Body of pancreas (tissue), 4 donors: ENCODE data around the gene TMPRSS11E.

Experiments
- CTCF ChIP-seq, 7 experiments: fragments of 450-650 bp in 4 of 7; fragments of 200-600 bp in 3 of 7; sonication (generic) in 3 of 7; IDR thresholded peaks; one replicate each; pipeline ENCODE4 v1.5.1; 2016 to 2019; ENCODE audit warnings: antibody characterized with exemption in 7 of 7
- POLR2A ChIP-seq, 3 donors: fragments of 450-650 bp; IDR thresholded peaks; one replicate each; pipeline ENCODE4 v1.6.1; 2016; ENCODE audit warnings: antibody characterized with exemption in 3 of 3, mild to moderate bottlenecking in 2 of 3

GRCh38 chr4:68466751-68467150, 19.5 kb downstream of the TMPRSS11E start:
- no peak for TF ChIP-seq POLR2A (IDR thresholded peaks at IDR 0.05)
- no peak for TF ChIP-seq CTCF (IDR thresholded peaks at IDR 0.05)
